HG02571 (cell line): ENCODE measurements around the gene ADTRP.

Experiments
- ATAC-seq: cut with Tn5 transposase; IDR thresholded peaks from one replicate; pipeline ENCODE4 v1.9.1; 2021; ENCODE audit warnings: mild to moderate bottlenecking, moderate library complexity; ENCODE audit not compliant: unreplicated experiment

The ADTRP gene

GRCh38 chr6:11729076-11729475 is 49.5 kb downstream of the ADTRP start:
- no peak for ATAC-seq

GRCh38 chr6:11727998-11728961 is 50.3 kb downstream of the ADTRP start:
- no peak for ATAC-seq

GRCh38 chr6:11727346-11727997 is 51.1 kb downstream of the ADTRP start:
- no peak for ATAC-seq

GRCh38 chr6:11724286-11724685 is 54.3 kb downstream of the ADTRP start:
- ATAC-seq = no peak

- no peak for ATAC-seq
Observed at GRCh38 chr6:11722805-11723631, 55.6 kb downstream of the ADTRP start.

GRCh38 chr6:11722220-11722619 is 56.4 kb downstream of the ADTRP start:
- no peak for ATAC-seq

GRCh38 chr6:11718463-11718862 is 60.1 kb downstream of the ADTRP start:
- ATAC-seq = no peak

- no peak for ATAC-seq
Observed at GRCh38 chr6:11718031-11718430, 60.6 kb downstream of the ADTRP start.

- ATAC-seq = no peak
Observed at GRCh38 chr6:11714798-11715285, 63.8 kb downstream of the ADTRP start.

GRCh38 chr6:11714116-11714797 is 64.3 kb downstream of the ADTRP start:
- no peak for ATAC-seq

- ATAC-seq = no peak
Observed at GRCh38 chr6:11712760-11713159, 65.8 kb downstream of the ADTRP start.

GRCh38 chr6:11711984-11712711 is 66.5 kb downstream of the ADTRP start:
- ATAC-seq = no peak

- ATAC-seq = peak; percentile 39
Observed at GRCh38 chr6:11711003-11711983, 67.3 kb downstream of the ADTRP start.

- no peak for ATAC-seq
Observed at GRCh38 chr6:11710311-11710761, 68.3 kb downstream of the ADTRP start.

- no peak for ATAC-seq
Observed at GRCh38 chr6:11706171-11706570, 72.4 kb downstream of the ADTRP start.

GRCh38 chr6:11705483-11705882 is 73.1 kb downstream of the ADTRP start:
- no peak for ATAC-seq

GRCh38 chr6:11705069-11705468 is 73.5 kb downstream of the ADTRP start:
- ATAC-seq = no peak

- no peak for ATAC-seq
Observed at GRCh38 chr6:11703725-11704124, 74.9 kb downstream of the ADTRP start.
